ENCODE results near the gene PDSS2. TPM values are rescaled to one million over a fixed set of nuclear protein-coding genes. Genes with fewer than 3 reads are reported as not detected.

Gene PDSS2
- total RNA-seq, result 10.3 and 12.4 TPM in 2 replicates
- long read RNA-seq, transcript PDSS2-201 (4 exons, 1,236 nt), result minor isoform, 7 of 99 reads
- long read RNA-seq, transcript PDSS2-202 (8 exons, 3,540 nt), result major isoform, 48 of 99 reads
- long read RNA-seq, partial matches to known transcripts, result 10 of 99 reads
- long read RNA-seq, other reads (novel, unspliced or antisense), result 34 of 99 reads

- Mint-ChIP-seq H3K4me3 (ENCODE audit: unreplicated experiment) (peak within 1 kb of the TSS; percentile 97), H3K27me3 (ENCODE audit: unreplicated experiment) (peaks cover 4% of the 10 kb centered on the region), H3K36me3 (ENCODE audit: unreplicated experiment) (no peaks in the 10 kb centered on the region), H3K27ac (ENCODE audit: unreplicated experiment) (peak within 1 kb of the TSS; percentile 94), H3K9me3 (ENCODE audit: unreplicated experiment) (no peaks in the 10 kb centered on the region), H3K4me1 (ENCODE audit: unreplicated experiment) (peaks cover 16% of the 10 kb centered on the region)
- peak; percentile 97 for DNase-seq (ENCODE audit: extremely low spot score, unreplicated experiment)
- TF ChIP-seq CTCF (IDR thresholded peaks at IDR 0.05), result peak; percentile 74
These were observed at the start of gene PDSS2 for GRCh38 chr6:107459283-107460082. TSS of gene PDSS2 (minus strand) at chr6:107459564. CDS start at chr6:107459285, 279 bp downstream.

GRCh38 chr6:107506145-107506544, 46.8 kb upstream of the PDSS2 start:
- peaks cover 6% of the 10 kb centered on the region for H3K4me1 Mint-ChIP-seq (ENCODE audit: unreplicated experiment)
- no peaks in the 10 kb centered on the region for H3K27me3 Mint-ChIP-seq (ENCODE audit: unreplicated experiment)
- H3K4me3 Mint-ChIP-seq (ENCODE audit: unreplicated experiment), result no peak overlapping the region
- no peaks in the 10 kb centered on the region for H3K9me3 Mint-ChIP-seq (ENCODE audit: unreplicated experiment)
- no peak for TF ChIP-seq CTCF (IDR thresholded peaks at IDR 0.05)
- H3K36me3 Mint-ChIP-seq (ENCODE audit: unreplicated experiment), result no peaks in the 10 kb centered on the region
- DNase-seq (ENCODE audit: extremely low spot score, unreplicated experiment), result no peak
- H3K27ac Mint-ChIP-seq (ENCODE audit: unreplicated experiment), result no peak overlapping the region

- H3K27me3 Mint-ChIP-seq (ENCODE audit: unreplicated experiment), result no peaks in the 10 kb centered on the region
- H3K4me1 Mint-ChIP-seq (ENCODE audit: unreplicated experiment), result peaks cover 2% of the 10 kb centered on the region
- no peaks in the 10 kb centered on the region for H3K9me3 Mint-ChIP-seq (ENCODE audit: unreplicated experiment)
- TF ChIP-seq CTCF (IDR thresholded peaks at IDR 0.05), result no peak
- no peak overlapping the region for H3K27ac Mint-ChIP-seq (ENCODE audit: unreplicated experiment)
- no peak overlapping the region for H3K4me3 Mint-ChIP-seq (ENCODE audit: unreplicated experiment)
- no peak for DNase-seq (ENCODE audit: extremely low spot score, unreplicated experiment)
- H3K36me3 Mint-ChIP-seq (ENCODE audit: unreplicated experiment), result no peaks in the 10 kb centered on the region
These were observed 45.1 kb upstream of the PDSS2 start for GRCh38 chr6:107504270-107505026.

- Mint-ChIP-seq H3K27me3 (ENCODE audit: unreplicated experiment) (no peaks in the 10 kb centered on the region), H3K9me3 (ENCODE audit: unreplicated experiment) (no peaks in the 10 kb centered on the region), H3K4me3 (ENCODE audit: unreplicated experiment) (no peak overlapping the region), H3K4me1 (ENCODE audit: unreplicated experiment) (peaks cover 15% of the 10 kb centered on the region), H3K36me3 (ENCODE audit: unreplicated experiment) (no peaks in the 10 kb centered on the region), H3K27ac (ENCODE audit: unreplicated experiment) (no peak overlapping the region)
- TF ChIP-seq CTCF (IDR thresholded peaks at IDR 0.05), result no peak
- no peak for DNase-seq (ENCODE audit: extremely low spot score, unreplicated experiment)
These were observed 37.7 kb upstream of the PDSS2 start for GRCh38 chr6:107496892-107497684.

All from osteocyte (in vitro differentiated cells).